GM23338 (cell line): Measurements from ENCODE around the gene NAP1L4. TPM values are rescaled to one million over a fixed set of nuclear protein-coding genes. Genes with fewer than 3 reads are reported as not detected.
A peak's percentile ranks its signal among the peaks of the same experiment; 100 is the strongest.

Experiments
- ATAC-seq: fragments of 200-7000 bp; cut with Tn5 transposase; 3 replicates; pipeline ENCODE4 v1.9.1; 2020
- DNase-seq: peaks from one replicate; pipeline ENCODE4 v3.0.0-alpha.2; 2015; ENCODE audit warnings: low spot score
- H2AFZ ChIP-seq: fragments of 200-600 bp; sonication (generic); 2 replicates; pipeline ENCODE4 v1.8.0; 2016; ENCODE audit warnings: antibody characterized with exemption, mild to moderate bottlenecking, moderate library complexity
- H3F3A ChIP-seq: fragments of 200-600 bp; sonication (generic); replicated peaks from 2 replicates; pipeline ENCODE4 v1.8.0; 2017; ENCODE audit warnings: antibody characterized with exemption, mixed run types, low read depth
- H3K27ac ChIP-seq: fragments of 200-600 bp; sonication (generic); 2 replicates; pipeline ENCODE4 v1.6.1; 2016; ENCODE audit warnings: low read depth
- H3K27me3 ChIP-seq: fragments of 200-600 bp; sonication (generic); 2 replicates; pipeline ENCODE4 v1.8.0; 2016; ENCODE audit warnings: mild to moderate bottlenecking, mixed run types, moderate library complexity; ENCODE audit not compliant: insufficient read depth
- H3K36me3 ChIP-seq: fragments of 200-600 bp; sonication (generic); 2 replicates; pipeline ENCODE4 v1.8.0; 2016; ENCODE audit warnings: mild to moderate bottlenecking; ENCODE audit not compliant: insufficient read depth
- H3K4me1 ChIP-seq: fragments of 200-600 bp; sonication (generic); 2 replicates; pipeline ENCODE4 v1.8.0; 2016; ENCODE audit warnings: mild to moderate bottlenecking, moderate library complexity; ENCODE audit not compliant: insufficient read depth
- H3K4me2 ChIP-seq: fragments of 200-600 bp; sonication (generic); 2 replicates; pipeline ENCODE4 v1.7.1; 2017; ENCODE audit warnings: mixed run types
- H3K4me3 ChIP-seq: fragments of 200-600 bp; sonication (generic); 2 replicates; pipeline ENCODE4 v1.6.1; 2016; ENCODE audit warnings: mixed run types
- H3K79me2 ChIP-seq: fragments of 200-600 bp; sonication (generic); replicated peaks from 2 replicates; pipeline ENCODE4 v1.8.0; 2017; ENCODE audit warnings: mild to moderate bottlenecking; ENCODE audit not compliant: insufficient read depth
- H3K9me2 ChIP-seq: fragments of 200-600 bp; sonication (generic); 2 replicates; pipeline ENCODE4 v1.8.0; 2017; ENCODE audit not compliant: insufficient read depth
- H4K20me1 ChIP-seq: fragments of 200-600 bp; sonication (generic); replicated peaks from 2 replicates; pipeline ENCODE4 v1.8.0; 2017; ENCODE audit warnings: mild to moderate bottlenecking; ENCODE audit not compliant: insufficient read depth
- H3K27ac Mint-ChIP-seq: 2 replicates; pipeline ENCODE4 v1.8.0; 2020; ENCODE audit warnings: inconsistent platforms, mild to moderate bottlenecking, moderate library complexity, mixed read lengths
- H3K27me3 Mint-ChIP-seq: 3 replicates; pipeline ENCODE4 v1.8.0; 2022; ENCODE audit warnings: low read depth, mild to moderate bottlenecking, moderate library complexity, mixed read lengths, inconsistent platforms; ENCODE audit not compliant: insufficient read depth, poor library complexity
- H3K36me3 Mint-ChIP-seq: 3 replicates; pipeline ENCODE4 v1.8.0; 2021; ENCODE audit warnings: low read depth, mild to moderate bottlenecking, inconsistent platforms, moderate library complexity, mixed read lengths
- H3K4me1 Mint-ChIP-seq: 3 replicates; pipeline ENCODE4 v1.8.0; 2020; ENCODE audit warnings: mild to moderate bottlenecking, inconsistent platforms, mixed read lengths
- H3K4me3 Mint-ChIP-seq: 3 replicates; pipeline ENCODE4 v1.8.0; 2021; ENCODE audit warnings: moderate library complexity, mild to moderate bottlenecking, inconsistent platforms, mixed read lengths
- H3K9me3 Mint-ChIP-seq: 3 replicates; pipeline ENCODE4 v1.8.0; 2020; ENCODE audit warnings: moderate library complexity, mild to moderate bottlenecking, inconsistent platforms, mixed read lengths
- CTCF ChIP-seq, 2 experiments: fragments of 200-600 bp in 1 of 2; sonication (generic) in 1 of 2; conservative IDR thresholded peaks; 2 replicates each; pipeline versions ENCODE4 v1.5.1 to v1.6.1; 2016 to 2017; ENCODE audit warnings: antibody characterized with exemption in 2 of 2, low read depth in 2 of 2, mild to moderate bottlenecking in 2 of 2, moderate library complexity in 1 of 2
- JUNB ChIP-seq: IDR thresholded peaks from one replicate; pipeline ENCODE4 v1.6.1; 2016; ENCODE audit warnings: antibody characterized with exemption; ENCODE audit not compliant: unreplicated experiment
- POLR2AphosphoS5 ChIP-seq: IDR thresholded peaks from 2 replicates; pipeline ENCODE4 v1.6.1; 2016; ENCODE audit warnings: antibody characterized with exemption, low read depth
- ZNF462 ChIP-seq: fragments of 250-450 bp; sonication (Bioruptor Pico); IDR thresholded peaks from 2 replicates; pipeline ENCODE4 v1.5.0; 2020; ENCODE audit warnings: mild to moderate bottlenecking, moderate library complexity
- polyA plus RNA-seq: library from polyadenylated mRNA; unstranded; fragments of >200 nt; fragmentation: Nextera tagmentation; extraction: Ambion mirVana; gene quantifications from 2 replicates; pipeline ENCODE4 v1.2.1, GENCODE V29; 2016
- total RNA-seq: library from RNA; depleted of rRNA; stranded (reverse); fragments of >200 nt; shearing (Covaris generic); gene quantifications from 2 replicates; pipeline ENCODE4 v1.2.3, GENCODE V29; 2014

Gene NAP1L4
- total and polyA plus RNA-seq, 2 experiments from 2014 or later = 181 to 189 TPM

- no peak for TF ChIP-seq ZNF462 (CRISPR knock-in tag)
Measured at GRCh38 chr11:3001496-3001895, 9.4 kb upstream of the NAP1L4 start (continued).

- peaks cover 54% of the 10 kb centered on the region for H3K36me3 Mint-ChIP-seq
- H3K27ac ChIP-seq = no peak overlapping the region
- TF ChIP-seq CTCF (conservative IDR thresholded peaks at IDR 0.05; ENCODE audit: low read depth in 2 of 2) (no peak), POLR2AphosphoS5 (0 out of 2 replicates have a peak, but pooled peaks have one; percentile 10), JUNB (no peak)
- DNase-seq (no peak), ATAC-seq (peak; percentile 21; the same call in 2 of the 3 replicates)
- no peaks in the 10 kb centered on the region for H3K79me2 ChIP-seq
- H3K4me2 ChIP-seq = no peak overlapping the region
- H3K9me3 Mint-ChIP-seq = no peaks in the 10 kb centered on the region
- no peaks in the 10 kb centered on the region; the same call in 1 of the 2 replicates for H4K20me1 ChIP-seq
- H3K36me3 ChIP-seq = peaks cover 17% of the 10 kb centered on the region
- H3K4me3 Mint-ChIP-seq = no peak overlapping the region
- H3K4me3 ChIP-seq = no peak overlapping the region
- H3K4me1 Mint-ChIP-seq = peaks cover 3% of the 10 kb centered on the region; the same call in 2 of the 3 replicates
- no peak overlapping the region for H2AFZ ChIP-seq
- H3K27ac Mint-ChIP-seq = peak overlapping the region; percentile 55
- peaks cover 5% of the 10 kb centered on the region for H3K27me3 Mint-ChIP-seq
- no peaks in the 10 kb centered on the region; the same call in 1 of the 2 replicates for H3K4me1 ChIP-seq
- no peaks in the 10 kb centered on the region for H3K9me2 ChIP-seq
- 0 out of 2 replicates have a peak, but pooled peaks cover 10% of the 10 kb centered on the region for H3F3A ChIP-seq
- no peaks in the 10 kb centered on the region for H3K27me3 ChIP-seq
Measured at GRCh38 chr11:3000032-3000961, 8.2 kb upstream of the NAP1L4 start.
